GM12872 (cell line): Measurements from ENCODE around the gene PRRX2.

Source experiments
- TF ChIP-seq, protein P1 (sequence below): IDR thresholded peaks from 3 replicates; pipeline ENCODE4 v1.5.1; 2011; ENCODE audit warnings: low read depth, mild to moderate bottlenecking, low read length, moderate library complexity; ENCODE audit not compliant: insufficient read depth

The PRRX2 gene

DNA sequence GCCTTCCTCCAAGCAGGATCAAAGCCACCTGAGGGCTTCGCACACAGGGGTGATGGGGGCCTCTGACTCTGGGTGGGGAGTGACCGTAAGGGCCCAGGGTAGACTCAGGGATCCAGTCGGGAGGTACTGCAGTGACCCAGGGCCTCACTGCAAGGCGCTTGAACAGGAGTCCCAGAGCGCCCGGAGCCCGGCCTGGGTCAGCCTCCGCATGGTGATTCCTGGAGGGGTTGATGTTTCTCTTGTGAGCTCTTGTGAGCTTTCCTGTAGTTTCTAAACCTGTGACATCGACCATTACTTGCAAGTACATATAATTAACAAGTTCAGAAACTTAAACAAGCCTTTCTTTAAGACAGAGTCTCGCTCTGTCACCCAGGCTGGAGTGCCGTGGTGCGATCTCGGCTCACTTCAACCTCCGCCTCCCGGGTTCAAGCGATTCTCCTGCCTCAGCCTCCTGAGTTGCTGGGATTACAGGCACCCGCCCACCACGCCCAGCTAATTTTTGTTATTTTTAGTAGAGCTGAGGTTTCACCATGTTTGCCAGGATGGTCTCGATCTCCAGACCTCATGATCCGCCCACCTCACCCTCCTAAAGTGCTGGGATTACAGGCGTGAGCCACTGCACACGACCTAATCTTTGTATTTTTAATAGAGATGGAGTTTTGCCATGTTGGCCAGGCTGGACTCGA is 67.6 kb downstream of the PRRX2 start:
- TF ChIP-seq, protein P1, sequence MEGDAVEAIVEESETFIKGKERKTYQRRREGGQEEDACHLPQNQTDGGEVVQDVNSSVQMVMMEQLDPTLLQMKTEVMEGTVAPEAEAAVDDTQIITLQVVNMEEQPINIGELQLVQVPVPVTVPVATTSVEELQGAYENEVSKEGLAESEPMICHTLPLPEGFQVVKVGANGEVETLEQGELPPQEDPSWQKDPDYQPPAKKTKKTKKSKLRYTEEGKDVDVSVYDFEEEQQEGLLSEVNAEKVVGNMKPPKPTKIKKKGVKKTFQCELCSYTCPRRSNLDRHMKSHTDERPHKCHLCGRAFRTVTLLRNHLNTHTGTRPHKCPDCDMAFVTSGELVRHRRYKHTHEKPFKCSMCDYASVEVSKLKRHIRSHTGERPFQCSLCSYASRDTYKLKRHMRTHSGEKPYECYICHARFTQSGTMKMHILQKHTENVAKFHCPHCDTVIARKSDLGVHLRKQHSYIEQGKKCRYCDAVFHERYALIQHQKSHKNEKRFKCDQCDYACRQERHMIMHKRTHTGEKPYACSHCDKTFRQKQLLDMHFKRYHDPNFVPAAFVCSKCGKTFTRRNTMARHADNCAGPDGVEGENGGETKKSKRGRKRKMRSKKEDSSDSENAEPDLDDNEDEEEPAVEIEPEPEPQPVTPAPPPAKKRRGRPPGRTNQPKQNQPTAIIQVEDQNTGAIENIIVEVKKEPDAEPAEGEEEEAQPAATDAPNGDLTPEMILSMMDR = no peak

DNA sequence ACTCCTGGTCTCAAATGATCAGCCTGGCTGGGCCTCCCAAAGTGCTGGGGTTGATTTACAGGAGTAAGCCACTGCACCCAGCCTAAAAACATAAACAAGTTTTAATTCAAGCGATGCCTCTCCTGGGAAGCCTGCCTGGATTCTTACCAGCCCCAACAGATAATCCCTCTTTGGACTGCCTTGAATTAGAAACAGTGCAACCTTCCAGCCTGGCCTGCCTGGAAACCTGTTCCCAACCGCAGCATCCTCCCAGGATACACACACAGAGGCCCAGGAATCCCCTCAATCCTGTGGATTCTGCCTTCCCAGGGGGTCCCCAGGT is 68.1 kb downstream of the PRRX2 start:
- TF ChIP-seq, protein P1 = no peak

DNA sequence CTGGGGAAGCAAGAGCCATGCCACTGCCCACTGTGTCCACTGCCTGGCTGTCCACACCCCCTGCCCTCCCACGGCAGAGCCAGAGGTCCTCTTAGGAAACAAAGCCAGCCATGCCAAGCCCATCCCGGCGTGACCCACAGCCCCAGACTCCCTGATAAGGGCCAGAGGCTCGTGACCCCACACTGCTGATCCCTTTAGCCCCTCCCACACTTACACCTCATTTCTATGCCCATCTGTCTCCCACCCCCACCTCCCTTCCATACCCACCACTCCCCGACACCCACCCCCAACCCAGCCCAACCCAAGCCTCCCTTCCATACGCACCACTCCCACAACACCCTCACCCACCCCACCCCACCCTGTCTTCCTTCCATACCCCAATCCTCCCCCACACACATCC is 70.1 kb downstream of the PRRX2 start:
- TF ChIP-seq, protein P1 = no peak

DNA sequence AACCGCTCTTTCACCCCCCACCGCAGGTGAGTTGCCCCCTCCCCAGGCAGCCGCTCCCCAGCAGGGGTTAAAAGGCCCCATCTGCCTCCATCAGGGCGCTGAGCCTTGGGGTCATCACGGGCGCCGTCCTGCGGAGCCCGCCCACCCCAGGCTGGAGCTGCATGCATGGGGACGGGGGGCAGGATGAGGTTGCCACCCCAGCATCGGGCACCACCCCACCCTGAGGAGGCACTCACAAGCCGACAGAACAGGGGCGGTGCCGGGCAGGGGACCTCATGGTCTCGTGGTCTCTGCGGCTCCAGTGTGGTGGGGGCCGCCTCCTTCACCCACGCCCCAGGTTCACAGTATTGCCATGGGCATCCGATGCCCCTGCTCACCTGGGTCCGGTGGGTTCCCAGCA is 70.9 kb downstream of the PRRX2 start:
- TF ChIP-seq, protein P1 = no peak

DNA sequence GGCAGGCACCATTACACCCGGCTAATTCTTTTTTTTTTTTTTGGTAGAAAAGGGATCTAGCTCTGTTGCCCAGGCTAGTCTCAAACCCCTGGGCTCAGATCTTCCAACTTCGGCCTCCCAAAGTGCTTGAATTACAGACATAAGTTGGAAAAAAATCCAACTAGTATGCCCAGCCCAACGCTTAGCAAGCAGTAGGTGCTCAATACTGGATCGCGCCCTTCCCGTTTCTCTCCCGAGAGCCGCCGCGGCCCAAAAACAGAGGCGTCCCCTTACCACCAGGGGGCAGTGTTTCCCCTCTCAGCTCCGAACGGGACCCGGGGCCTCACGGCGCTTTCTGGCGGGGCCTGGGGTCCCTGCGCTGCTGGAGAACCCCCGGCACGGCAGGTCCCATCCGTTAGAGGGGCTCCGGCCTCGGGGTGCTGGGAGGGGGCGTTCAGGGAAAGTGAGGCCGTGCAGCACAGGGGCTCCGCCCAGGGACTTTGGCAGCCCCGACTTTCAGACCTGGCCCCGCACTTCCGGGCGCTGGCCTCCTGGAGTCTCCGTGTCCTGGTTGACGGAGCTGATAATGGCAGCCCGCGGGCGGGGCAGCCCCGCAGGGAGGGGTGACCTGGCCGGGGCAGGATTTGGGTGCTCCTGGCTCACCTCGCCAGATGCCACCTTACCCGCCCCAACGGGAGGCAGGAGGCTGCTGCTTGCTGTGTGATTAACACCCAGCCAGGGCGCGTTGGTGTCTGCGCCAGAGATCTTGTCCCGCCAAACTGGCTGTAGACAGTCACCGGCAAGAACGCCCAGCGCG is 72.2 kb downstream of the PRRX2 start:
- TF ChIP-seq, protein P1 = peak; percentile 88

DNA sequence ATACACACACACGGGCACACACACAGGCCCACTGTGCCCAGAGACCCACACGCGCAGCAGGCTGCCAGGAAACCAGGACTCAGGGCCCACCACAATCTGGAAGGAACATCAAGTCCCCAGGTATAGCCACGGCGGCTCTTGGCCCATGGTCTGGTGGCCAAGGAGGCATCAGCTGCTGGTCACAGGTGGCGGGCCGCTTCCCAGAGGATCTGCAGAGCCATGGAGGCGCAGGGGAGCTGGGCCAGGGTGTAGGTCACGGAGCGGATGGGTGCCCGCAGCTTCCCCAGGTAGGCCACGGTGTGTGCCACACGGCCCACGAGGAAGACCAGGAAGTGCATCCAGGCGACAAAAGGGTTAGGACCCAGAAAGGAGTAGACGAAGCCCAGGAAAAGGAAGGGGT is 74.0 kb downstream of the PRRX2 start:
- TF ChIP-seq, protein P1 = no peak

DNA sequence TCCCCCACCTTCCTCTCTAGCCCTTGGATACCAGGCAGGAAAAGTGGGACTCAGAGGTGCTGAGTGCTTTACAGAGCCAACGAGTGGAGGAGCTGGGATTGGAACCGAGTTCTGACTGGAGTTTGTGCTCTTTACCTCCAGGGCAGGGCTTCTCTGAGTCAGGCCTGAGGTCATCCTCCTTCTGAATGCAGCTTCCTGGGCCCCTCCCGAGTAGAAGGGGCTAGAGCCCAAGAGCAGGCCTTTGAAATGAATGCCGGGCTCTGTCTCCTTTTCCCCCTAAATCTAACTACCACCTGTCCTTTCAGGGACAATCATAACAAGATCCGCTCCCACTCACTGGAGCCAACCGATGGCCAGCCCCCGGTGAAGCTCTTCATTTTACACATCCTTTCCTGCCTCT is 74.7 kb downstream of the PRRX2 start:
- TF ChIP-seq, protein P1 = no peak
